ENCODE results near the gene TRERF1.

DNA sequence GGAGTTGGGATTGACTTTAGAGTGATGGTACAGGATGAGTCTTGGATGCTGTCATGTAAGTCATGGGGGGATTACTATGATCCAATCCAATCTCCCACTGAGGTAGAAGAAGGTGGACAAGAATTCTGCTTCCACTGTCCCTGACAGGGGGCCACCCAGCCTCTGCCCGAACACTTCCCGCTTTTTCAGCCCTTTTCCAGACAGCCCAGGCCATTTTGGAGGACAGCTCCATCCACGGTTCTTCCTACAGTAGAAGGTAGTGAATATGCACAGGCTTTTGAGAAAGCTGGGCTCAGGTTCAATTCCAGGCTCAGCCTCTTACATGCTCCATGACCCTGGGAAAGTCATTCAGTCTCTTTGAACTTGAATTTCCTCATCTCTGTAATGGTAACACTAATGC is 31.0 kb downstream of the TRERF1 start:
- TF ChIP-seq, protein P1, sequence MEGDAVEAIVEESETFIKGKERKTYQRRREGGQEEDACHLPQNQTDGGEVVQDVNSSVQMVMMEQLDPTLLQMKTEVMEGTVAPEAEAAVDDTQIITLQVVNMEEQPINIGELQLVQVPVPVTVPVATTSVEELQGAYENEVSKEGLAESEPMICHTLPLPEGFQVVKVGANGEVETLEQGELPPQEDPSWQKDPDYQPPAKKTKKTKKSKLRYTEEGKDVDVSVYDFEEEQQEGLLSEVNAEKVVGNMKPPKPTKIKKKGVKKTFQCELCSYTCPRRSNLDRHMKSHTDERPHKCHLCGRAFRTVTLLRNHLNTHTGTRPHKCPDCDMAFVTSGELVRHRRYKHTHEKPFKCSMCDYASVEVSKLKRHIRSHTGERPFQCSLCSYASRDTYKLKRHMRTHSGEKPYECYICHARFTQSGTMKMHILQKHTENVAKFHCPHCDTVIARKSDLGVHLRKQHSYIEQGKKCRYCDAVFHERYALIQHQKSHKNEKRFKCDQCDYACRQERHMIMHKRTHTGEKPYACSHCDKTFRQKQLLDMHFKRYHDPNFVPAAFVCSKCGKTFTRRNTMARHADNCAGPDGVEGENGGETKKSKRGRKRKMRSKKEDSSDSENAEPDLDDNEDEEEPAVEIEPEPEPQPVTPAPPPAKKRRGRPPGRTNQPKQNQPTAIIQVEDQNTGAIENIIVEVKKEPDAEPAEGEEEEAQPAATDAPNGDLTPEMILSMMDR (IDR thresholded peaks at IDR 0.05; ENCODE audit: low read length): no peak
- no peak for TF ChIP-seq EZH2 (IDR thresholded peaks at IDR 0.05; ENCODE audit: borderline replicate concordance, low read length)

Measured in OCI-LY1 (cell line).